HG02870 (cell line): ENCODE results near the gene F2RL2.

Experiments
- ATAC-seq: cut with Tn5 transposase; IDR thresholded peaks from one replicate; pipeline ENCODE4 v1.9.1; 2021; ENCODE audit warnings: mild to moderate bottlenecking, moderate library complexity; ENCODE audit not compliant: unreplicated experiment

The F2RL2 gene

GRCh38 chr5:76590027-76590426 lies 33.2 kb downstream of the F2RL2 start:
- ATAC-seq = peak; percentile 96

- no peak for ATAC-seq
Measured at GRCh38 chr5:76586531-76586930, 36.7 kb downstream of the F2RL2 start.

- ATAC-seq = no peak
Measured at GRCh38 chr5:76585783-76586217, 37.4 kb downstream of the F2RL2 start.

- no peak for ATAC-seq
Measured at GRCh38 chr5:76583163-76584047, 39.8 kb downstream of the F2RL2 start.

DNA sequence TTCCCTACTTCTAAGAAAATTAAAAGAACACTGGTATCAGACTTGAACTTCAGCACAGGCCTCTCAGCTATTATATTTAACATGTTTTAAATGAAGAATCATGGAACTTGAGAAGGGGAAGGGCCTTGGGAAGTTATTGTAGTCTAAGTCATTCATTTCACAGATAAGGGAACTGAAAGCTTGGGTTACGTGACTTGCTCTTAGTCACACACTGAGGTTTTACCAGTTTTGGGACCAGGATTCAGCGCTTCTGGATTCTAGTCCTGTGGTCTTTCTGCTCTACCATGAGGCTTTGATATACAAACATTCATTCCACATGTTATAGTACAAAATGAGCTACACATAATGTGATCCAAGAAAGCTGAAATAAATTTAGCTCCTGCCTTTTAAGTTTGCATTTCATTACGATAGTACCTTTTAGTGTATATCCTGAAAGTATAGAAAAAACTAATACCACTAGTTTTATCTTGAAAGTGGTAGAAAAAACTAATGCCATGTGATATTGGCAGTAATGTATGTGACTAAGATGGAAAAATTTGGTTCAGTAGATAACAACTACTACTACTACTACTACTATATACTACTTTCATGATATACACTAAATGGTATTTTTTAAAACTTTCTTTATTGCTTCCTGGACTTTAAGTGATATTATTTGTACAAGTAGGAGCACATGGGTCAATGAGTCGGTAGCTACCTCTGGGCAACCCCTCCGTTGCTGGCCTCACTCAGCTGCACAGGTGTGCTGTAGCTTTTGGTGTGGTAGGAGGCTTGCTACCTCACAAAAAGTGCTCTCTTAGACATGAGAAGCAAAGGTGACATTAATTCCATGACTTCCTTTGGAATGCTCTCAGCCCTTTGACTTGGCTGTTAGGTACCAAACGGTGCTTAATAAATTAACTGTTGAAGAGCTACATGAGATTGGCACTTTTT lies 40.7 kb downstream of the F2RL2 start:
- peak; percentile 92 for ATAC-seq

DNA sequence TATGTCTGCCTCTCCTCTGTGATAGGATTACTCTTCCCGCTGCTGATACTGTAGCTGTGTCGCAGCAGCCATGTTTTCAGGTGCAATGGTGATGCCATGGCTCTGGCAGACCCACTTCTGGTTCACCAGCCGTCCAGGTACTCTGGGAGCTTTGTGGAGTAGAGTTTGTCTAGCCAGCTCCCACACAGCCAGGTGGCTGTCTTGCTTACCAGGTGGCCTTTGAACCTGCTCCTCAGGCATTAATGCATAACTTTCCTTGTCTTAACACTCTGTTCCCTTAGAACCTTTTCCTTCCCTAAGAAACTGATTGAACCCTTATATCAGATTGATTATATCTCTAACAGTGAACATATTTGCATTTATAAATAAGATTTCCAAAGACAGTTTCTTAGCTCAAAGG lies 42.2 kb downstream of the F2RL2 start:
- ATAC-seq = no peak

- ATAC-seq = no peak
Measured at GRCh38 chr5:76579166-76579937, 43.9 kb downstream of the F2RL2 start.

DNA sequence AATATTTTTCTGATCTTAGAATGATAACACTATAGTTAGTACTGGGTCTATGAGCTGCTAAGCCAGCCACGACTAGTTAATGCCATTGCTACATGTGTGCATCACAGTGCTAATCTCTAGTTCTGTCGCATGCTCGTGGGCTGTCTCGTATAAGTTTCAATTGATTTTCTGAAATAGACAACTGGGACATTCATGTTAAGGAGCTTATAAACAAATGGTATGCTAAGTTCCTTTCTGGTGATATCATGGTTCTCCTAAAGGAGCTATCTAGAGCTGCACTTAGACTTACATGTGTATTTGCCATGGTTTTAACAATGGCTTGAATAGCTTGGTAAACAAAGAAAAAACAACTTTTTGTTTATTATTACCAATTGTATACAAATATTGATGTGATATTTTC lies 46.2 kb downstream of the F2RL2 start:
- ATAC-seq = no peak

- no peak for ATAC-seq
Measured at GRCh38 chr5:76576450-76576849, 46.8 kb downstream of the F2RL2 start.

GRCh38 chr5:76571559-76571958 lies 51.6 kb downstream of the F2RL2 start:
- no peak for ATAC-seq

GRCh38 chr5:76570153-76570552 lies 53.0 kb downstream of the F2RL2 start:
- ATAC-seq = no peak
